ENCODE results near the gene CENPM. TPM values are rescaled to one million over a fixed set of nuclear protein-coding genes. Genes with fewer than 3 reads are reported as not detected.

The CENPM gene
- total RNA-seq, 1 donor from 2014 or later: not detected

GRCh38 chr22:41915035-41915785 is 31.7 kb downstream of the CENPM start, which contains the start of gene SHISA8:
SHISA8 (minus strand) TSS chr22:41915074; CDS start chr22:41914667, 407 bp downstream.
- peak; percentile 53 for DNase-seq (ENCODE audit: low spot score)

GRCh38 chr22:41914611-41915034 is 32.3 kb downstream of the CENPM start:
- DNase-seq (ENCODE audit: low spot score): no peak

- DNase-seq (ENCODE audit: low spot score): no peak
Observed at GRCh38 chr22:41913842-41914534, 33.0 kb downstream of the CENPM start.

GRCh38 chr22:41913040-41913719 is 33.8 kb downstream of the CENPM start:
- no peak for DNase-seq (ENCODE audit: low spot score)

- DNase-seq (ENCODE audit: low spot score): no peak
Observed at GRCh38 chr22:41912338-41913039, 34.5 kb downstream of the CENPM start.

- DNase-seq (ENCODE audit: low spot score): no peak
Observed at GRCh38 chr22:41911001-41911611, 35.8 kb downstream of the CENPM start.

- DNase-seq (ENCODE audit: low spot score): no peak
Observed at GRCh38 chr22:41910050-41911000, 36.6 kb downstream of the CENPM start.

GRCh38 chr22:41909310-41910049 is 37.5 kb downstream of the CENPM start:
- no peak for DNase-seq (ENCODE audit: low spot score)

GRCh38 chr22:41908411-41909309 is 38.3 kb downstream of the CENPM start:
- DNase-seq (ENCODE audit: low spot score): no peak

GRCh38 chr22:41907436-41908401 is 39.2 kb downstream of the CENPM start:
- no peak for DNase-seq (ENCODE audit: low spot score)

- DNase-seq (ENCODE audit: low spot score): no peak
Observed at GRCh38 chr22:41906822-41907221, 40.1 kb downstream of the CENPM start.

- DNase-seq (ENCODE audit: low spot score): no peak
Observed at GRCh38 chr22:41905411-41906202, 41.3 kb downstream of the CENPM start.

- no peak for DNase-seq (ENCODE audit: low spot score)
Observed at GRCh38 chr22:41904450-41905410, 42.2 kb downstream of the CENPM start.

- no peak for DNase-seq (ENCODE audit: low spot score)
Observed at GRCh38 chr22:41902932-41903421, 44.0 kb downstream of the CENPM start.

- no peak for DNase-seq (ENCODE audit: low spot score)
Observed at GRCh38 chr22:41902016-41902415, 44.9 kb downstream of the CENPM start.

All from umbilical cord (tissue), 2 donors.